Measurements from ENCODE around the gene GPC6.

- no peak for TF ChIP-seq CTCF (IDR thresholded peaks at IDR 0.05; ENCODE audit: low read length)
- no peak for TF ChIP-seq EZH2phosphoT487 (IDR thresholded peaks at IDR 0.05; ENCODE audit: low read length)
Measured at GRCh38 chr13:93345024-93345423, 118.4 kb downstream of the GPC6 start.
